Measurements from ENCODE around the gene RABGGTA.

RABGGTA gene, protein sequence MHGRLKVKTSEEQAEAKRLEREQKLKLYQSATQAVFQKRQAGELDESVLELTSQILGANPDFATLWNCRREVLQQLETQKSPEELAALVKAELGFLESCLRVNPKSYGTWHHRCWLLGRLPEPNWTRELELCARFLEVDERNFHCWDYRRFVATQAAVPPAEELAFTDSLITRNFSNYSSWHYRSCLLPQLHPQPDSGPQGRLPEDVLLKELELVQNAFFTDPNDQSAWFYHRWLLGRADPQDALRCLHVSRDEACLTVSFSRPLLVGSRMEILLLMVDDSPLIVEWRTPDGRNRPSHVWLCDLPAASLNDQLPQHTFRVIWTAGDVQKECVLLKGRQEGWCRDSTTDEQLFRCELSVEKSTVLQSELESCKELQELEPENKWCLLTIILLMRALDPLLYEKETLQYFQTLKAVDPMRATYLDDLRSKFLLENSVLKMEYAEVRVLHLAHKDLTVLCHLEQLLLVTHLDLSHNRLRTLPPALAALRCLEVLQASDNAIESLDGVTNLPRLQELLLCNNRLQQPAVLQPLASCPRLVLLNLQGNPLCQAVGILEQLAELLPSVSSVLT

DNA sequence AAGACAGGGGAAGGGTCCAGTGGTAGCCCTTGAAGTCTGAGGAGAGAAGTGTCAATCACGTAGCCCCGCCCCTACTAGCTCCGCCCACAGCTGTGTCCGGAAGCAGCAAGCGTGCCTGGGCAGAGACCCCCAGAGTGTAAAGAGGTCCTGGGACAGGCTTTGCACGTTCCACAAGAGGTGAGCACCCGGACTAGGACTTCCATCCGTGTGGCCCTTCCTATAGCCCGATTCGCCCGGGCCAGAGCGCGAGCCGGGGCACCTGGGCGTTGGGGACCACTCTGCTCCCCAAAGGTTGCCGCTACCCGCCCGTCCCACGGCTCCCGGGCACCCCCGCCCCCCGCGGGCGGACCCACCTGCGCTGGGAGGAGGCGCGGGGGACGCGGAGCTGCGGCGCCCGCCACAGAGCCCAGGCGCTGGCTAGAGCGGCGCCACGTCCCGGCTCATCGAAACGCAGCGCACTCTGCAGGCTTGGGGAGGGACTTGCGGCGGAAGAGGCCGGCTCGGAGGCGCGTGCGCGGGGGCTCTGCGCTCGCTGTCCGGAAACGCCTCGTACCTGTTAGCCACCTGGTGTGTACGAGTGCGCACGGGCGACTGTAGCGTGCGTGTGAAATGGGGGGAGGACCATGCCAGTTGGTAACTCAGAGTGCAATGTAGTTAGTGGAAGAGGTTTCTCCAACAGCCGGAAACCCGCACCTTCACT is at the start of gene RABGGTA:
Gene RABGGTA, minus strand, starts transcription at position 464 of the 700 bp plus-strand sequence. CDS start 482 bp downstream, outside the sequence.
- peak; percentile 69 for DNase-seq (ENCODE audit: low read depth)

DNA sequence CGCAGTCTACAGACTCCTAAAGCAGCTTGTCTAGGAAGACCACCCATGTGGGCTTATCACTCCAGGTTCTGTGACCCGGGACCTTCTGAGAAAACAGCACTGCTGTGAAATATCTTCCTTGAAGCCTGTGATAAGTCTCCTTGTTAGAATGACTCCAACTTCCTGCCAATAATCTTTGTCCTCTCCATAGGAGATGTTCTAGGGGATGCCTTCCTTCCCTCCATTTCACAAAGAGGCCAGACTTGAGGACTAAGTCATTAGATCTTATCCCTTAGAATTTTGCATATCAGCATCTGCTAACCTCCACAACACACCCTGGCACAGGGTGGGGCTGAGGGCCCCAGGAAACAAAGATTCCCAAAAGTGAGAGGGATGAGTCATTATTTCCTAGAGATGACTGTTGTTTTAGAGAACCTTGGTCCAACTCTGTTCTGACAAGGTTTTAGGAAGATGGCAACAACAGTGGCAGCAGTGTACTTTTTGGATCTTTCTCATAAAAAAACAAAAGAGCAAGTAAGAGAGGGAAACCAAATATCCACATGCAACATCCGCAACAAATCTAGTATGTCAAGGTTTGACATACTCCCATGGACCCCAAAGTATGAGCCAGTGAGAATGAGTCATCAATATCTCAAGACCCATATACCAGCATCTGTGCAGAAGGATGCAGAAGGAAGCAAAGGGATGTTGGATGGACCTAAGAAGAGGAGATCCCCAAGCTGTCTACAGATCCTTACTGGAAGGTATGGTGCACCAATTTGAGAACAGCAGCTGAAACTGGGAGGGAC is 45.9 kb upstream of the RABGGTA start:
- DNase-seq (ENCODE audit: low read depth): no peak

DNA sequence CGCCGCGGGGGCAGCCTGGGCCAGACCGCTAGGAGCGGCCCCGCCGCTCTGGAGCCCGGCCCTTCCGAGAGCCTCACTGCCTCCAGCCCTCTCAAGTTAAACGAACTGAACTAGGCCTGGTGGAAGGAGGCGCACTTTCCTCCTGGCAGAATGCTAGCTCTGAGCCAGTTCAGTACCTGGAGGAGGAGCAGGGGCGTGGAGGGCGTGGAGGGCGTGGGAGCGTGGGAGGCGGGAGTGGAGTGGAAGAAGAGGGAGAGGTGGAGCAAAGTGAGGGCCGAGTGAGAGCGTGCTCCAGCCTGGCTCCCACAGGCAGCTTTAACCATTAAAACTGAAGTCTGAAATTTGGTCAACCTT is 45.2 kb upstream of the RABGGTA start:
- no peak for DNase-seq (ENCODE audit: low read depth)

DNA sequence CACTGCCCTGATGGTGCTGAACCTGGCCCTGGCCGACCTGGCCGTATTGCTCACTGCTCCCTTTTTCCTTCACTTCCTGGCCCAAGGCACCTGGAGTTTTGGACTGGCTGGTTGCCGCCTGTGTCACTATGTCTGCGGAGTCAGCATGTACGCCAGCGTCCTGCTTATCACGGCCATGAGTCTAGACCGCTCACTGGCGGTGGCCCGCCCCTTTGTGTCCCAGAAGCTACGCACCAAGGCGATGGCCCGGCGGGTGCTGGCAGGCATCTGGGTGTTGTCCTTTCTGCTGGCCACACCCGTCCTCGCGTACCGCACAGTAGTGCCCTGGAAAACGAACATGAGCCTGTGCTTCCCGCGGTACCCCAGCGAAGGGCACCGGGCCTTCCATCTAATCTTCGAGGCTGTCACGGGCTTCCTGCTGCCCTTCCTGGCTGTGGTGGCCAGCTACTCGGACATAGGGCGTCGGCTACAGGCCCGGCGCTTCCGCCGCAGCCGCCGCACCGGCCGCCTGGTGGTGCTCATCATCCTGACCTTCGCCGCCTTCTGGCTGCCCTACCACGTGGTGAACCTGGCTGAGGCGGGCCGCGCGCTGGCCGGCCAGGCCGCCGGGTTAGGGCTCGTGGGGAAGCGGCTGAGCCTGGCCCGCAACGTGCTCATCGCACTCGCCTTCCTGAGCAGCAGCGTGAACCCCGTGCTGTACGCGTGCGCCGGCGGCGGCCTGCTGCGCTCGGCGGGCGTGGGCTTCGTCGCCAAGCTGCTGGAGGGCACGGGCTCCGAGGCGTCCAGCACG is 44.6 kb upstream of the RABGGTA start:
- no peak for DNase-seq (ENCODE audit: low read depth)

DNA sequence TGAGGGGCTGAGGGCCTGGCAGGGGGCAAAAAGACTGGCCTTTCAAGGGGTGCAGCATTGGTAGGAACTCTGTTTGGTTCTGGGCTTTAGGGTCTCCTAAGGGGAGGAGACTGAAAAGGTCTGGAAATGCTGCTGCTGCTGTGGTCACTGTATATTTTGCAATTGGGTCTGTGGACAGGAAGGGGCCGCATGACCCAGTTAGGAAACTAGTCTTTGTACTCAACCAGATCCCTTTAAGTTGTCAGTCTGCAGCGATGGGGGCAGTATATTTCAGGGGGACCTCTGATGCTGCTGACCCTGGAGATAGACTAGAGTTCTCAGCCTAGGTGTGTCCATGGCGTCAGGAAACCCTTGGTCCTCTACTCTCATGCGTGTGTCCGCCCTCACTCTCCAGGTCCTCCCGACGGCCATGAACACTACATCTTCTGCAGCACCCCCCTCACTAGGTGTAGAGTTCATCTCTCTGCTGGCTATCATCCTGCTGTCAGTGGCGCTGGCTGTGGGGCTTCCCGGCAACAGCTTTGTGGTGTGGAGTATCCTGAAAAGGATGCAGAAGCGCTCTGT is 43.9 kb upstream of the RABGGTA start:
- DNase-seq (ENCODE audit: low read depth): no peak

DNA sequence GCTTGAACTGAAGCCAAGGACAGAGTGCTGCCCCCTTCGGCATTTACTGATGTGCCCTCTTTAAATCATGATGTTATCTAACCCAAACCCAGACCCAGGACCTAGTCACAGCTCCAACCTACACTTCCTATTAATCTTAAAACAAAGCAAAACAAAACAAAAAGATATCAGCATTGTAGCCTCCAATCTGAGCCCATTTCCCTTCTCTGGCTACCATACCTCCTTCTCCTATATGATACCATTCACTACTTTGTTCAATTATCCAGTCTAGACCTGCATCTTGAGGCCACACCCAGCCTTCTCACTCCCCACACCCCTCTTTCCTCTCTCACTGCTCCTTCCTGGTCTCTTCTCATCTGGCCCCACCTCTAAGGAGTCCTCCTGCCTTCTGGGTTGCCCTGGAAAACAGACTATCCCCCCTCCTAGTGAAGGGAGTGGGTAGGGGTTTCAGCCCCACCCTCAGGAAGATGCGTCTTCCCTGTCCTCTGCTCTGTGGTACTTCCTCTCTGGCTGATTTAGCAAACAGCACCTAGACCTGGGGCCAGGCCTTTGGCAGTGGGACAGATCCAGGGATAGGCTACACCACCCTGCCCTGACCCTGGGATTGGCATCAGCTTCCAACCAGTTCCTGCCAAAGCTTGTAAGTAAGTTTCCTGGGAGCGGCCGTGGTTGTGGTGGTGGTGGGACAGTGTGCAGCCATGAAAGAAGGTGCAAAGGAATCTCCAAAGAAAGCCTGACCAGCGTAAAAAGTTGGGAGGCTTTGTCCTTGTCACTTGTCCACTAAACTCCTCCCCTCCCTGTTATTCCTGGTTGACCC is 43.2 kb upstream of the RABGGTA start:
- DNase-seq (ENCODE audit: low read depth): no peak

DNA sequence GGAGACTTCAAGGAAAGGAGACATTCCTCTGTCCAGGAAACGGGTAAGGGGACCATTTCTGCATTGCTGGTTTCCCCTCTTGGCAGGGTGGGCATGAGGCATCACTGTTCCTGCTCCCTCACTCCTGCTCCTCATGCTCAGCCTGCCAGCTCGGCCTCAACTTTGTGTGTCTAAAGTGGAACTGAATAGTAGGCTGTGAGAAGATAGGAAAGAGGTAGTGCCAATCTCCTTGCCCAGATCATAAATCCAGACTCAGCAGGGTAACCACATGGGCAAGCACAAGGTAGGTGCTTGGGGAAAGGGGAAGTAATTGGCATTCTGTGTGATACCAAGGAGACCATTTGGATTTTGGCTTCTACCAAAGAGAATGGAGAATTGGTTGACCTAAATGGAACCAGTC is 42.5 kb upstream of the RABGGTA start:
- DNase-seq (ENCODE audit: low read depth): no peak

DNA sequence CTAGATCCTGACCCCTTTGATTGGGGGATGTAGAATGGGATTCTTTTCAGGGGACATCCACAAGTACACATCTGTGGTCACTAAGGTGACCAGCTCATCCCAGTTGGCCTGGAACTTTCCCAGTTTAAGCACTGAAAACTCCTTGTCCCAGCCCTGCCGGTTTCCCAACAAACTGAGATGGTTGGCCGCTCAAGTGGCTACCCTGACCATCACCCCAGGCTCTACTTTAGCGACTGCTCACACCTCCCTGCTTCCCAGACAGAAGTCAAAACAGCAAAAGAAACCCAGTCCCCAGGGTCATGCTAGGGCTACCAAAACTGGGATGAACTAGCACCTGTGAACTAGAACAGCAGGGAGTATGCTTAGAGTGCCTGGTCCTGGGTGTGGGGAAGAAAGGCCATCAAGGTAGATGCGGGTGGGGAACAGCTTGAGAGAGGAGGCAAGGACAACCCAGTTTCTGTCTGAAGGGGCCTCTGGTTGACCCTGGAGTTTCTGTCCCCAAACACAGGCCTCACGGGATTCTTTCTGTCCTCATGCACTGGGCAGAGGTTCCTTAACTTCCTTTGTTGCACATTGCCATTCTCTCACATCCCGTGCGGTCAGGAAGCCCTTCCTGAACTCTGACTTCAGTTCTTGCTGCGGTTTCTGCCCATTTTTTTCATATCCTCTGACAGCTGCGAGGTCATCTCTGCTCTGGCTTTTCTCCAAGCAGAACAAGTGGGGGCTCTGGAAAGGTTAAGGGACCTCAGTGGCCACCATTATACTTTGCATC is 41.5 kb upstream of the RABGGTA start:
- DNase-seq (ENCODE audit: low read depth): no peak

DNA sequence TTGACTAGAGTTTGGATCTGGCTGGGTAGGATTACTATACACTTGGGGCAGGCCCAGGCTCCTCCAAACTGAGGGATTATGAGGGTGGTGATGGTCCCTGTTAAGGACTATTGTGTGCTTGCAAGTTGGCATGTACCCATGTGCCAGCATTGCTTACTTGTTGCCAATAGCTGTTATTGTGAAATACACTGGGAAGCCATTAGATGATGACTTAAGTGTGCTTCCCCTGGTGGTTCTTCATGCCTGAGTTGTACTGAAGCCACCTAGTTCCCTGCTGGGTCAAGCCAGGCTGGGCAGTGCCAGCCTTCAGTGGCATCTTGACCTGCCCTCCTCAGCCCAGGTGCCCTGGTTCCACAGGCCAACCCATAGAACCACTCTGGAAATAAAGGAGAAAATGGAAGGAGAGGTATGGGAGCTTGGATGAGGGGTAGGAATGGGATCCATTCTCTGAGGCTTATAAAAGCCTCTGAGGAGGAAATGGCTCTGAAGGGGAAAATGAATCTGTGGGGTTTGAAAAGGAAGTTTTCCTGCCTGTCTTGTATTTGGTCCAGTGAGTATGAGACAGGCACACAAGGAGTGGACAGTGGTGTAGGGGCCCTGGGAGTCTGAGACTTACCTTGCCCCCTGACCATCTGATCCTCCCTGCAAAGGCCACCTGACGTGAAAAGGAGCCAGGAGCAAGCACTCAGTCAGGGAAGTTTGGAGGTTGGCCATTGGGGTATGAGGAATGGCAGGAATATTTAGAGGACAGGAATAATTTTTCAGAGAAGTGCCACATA is 40.6 kb upstream of the RABGGTA start:
- no peak for DNase-seq (ENCODE audit: low read depth)

DNA sequence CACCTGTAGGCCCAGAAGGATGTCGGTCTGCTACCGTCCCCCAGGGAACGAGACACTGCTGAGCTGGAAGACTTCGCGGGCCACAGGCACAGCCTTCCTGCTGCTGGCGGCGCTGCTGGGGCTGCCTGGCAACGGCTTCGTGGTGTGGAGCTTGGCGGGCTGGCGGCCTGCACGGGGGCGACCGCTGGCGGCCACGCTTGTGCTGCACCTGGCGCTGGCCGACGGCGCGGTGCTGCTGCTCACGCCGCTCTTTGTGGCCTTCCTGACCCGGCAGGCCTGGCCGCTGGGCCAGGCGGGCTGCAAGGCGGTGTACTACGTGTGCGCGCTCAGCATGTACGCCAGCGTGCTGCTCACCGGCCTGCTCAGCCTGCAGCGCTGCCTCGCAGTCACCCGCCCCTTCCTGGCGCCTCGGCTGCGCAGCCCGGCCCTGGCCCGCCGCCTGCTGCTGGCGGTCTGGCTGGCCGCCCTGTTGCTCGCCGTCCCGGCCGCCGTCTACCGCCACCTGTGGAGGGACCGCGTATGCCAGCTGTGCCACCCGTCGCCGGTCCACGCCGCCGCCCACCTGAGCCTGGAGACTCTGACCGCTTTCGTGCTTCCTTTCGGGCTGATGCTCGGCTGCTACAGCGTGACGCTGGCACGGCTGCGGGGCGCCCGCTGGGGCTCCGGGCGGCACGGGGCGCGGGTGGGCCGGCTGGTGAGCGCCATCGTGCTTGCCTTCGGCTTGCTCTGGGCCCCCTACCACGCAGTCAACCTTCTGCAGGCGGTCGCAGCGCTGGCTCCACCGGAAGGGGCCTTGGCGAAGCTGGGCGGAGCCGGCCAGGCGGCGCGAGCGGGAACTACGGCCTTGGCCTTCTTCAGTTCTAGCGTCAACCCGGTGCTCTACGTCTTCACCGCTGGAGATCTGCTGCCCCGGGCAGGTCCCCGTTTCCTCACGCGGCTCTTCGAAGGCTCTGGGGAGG is 39.5 kb upstream of the RABGGTA start, which contains the start of gene LTB4R:
Gene LTB4R, plus strand, starts transcription at position 857 of the 959 bp plus-strand sequence. CDS start 4,150 bp downstream, outside the sequence.
- DNase-seq (ENCODE audit: low read depth): no peak

DNA sequence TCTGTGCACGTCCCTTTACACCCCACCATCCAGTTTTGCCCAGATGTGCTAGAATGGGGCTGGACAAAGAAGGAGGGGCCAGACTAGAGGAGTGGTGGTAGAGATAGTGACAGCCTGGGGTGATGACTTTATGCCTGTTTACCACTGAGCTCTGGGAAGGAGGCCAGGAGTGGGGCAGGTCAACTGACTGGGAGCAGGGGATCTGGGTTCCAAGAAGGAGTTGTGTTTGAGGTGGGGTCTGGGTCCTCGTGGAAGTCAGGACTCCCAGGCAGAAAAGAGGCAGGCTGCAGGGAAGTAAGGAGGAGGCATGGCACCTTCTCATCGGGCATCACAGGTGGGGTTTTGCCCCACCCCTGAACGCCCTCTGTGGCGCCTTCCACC is 38.9 kb upstream of the RABGGTA start:
- no peak for DNase-seq (ENCODE audit: low read depth)

DNA sequence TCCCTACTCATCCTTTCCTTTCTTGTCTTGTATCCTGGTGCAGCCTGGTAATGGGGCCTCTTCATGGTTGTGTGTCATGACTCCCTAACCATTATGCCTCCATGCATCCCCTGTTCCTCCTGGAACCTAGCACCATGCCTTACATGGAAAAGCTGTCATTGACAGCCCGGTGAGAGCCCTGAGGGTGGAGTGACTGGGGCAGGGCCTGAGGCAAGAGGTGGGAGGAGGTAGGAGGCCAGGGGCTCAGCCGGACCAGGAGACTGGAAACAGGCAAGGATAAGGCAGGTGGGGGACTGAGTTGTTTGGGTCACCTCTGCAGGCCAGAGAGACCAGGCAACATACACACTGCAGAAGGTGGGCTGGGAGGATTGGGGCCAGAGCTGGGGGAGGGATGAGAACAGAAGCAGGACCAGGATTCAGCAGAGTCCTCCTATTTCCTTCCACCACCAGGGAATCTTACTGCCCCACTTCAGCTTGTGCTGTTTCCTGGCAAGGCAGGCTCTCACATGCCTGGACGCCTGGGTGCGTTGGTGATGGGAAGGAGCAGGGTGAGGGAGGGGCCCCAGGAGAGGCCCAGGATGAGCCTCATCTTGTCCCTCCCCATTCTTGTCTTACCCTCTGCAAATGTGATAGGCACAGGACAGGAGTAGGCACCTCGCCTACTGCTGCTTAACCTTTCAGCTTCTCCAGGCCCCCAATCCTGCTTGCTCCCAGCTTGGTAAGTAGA is 38.3 kb upstream of the RABGGTA start, which contains the start of gene LTB4R2:
Gene LTB4R2, plus strand, starts transcription at position 603 of the 727 bp plus-strand sequence. CDS start 525 bp downstream, outside the sequence.
- DNase-seq (ENCODE audit: low read depth): no peak

DNA sequence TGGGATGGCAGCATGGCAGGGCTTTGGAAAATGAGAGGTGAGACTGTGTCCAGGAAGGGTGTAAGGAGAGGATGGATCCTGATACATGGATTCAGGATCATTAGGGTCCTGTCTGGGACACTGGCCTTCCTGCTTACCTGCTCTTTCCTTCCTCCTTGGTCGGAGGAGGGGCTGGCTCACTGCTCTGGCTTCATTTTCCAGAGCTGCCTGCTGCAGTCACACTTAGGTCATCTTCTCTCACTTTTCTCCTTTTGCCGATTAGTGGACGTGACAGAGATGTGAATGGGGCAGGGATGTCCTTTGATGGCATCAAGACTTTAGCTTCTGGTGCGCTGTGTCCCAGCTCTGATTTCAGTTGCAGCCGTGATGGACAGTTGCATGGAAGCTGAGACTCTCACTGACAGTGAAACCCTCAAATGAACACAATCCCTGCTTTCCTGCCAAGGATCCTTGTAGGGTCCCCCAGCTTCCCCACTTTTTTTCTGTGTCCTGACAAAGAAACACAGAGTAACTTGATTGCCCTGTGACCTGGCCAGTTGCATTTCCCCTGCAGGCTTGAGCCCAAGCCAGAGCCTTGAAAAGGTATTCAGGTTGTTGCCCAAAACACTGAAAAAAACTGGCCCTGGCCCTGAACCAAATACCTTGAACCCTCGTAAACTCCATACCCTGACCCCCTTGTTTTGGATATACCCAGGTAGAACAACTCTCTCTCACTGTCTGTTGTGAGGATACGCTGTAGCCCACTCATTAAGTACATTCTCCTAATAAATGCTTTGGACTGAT is 37.1 kb upstream of the RABGGTA start:
- no peak for DNase-seq (ENCODE audit: low read depth)

DNA sequence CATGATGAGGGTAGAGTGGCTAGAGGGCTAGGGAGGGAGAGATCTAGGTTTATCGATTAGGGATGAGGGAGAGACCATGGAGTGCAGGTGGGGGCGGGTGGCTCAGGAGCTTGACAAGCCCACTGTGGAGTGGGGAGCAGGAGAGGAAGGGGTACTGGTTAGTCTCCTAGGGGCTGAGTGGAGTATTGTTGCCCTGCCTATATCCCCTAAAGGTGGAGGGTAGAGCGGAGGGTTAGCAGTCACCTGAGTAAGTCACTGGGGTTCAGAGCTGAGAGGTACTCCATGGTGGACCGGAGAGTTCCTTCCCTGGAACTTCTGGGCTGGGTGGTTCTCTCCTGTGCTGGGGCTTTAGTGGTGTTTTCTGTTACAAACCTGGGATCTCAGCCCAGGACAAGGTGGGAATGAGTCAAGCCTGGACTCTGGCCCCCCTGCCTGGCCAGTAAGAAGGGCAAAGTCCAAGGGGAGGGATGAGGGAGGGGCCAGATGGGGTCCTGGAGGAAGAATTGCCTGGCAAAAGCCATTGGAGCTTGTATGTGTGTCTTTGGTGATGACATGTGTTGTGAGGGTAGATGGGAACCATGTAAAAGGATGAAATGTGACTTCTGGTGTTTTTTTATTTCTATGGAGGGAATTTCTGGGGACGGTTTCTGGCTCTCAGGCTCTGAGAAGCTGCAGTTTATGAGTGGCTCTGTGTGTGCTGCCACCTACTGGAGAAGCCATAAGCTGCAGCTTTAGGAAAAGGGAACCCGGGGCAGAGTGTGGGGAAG is 36.4 kb upstream of the RABGGTA start, which contains the start of gene CIDEB:
Gene CIDEB, minus strand, starts transcription at position 403 of the 767 bp plus-strand sequence. Its CDS starts 119 bp downstream, at position 284.
- no peak for DNase-seq (ENCODE audit: low read depth)

DNA sequence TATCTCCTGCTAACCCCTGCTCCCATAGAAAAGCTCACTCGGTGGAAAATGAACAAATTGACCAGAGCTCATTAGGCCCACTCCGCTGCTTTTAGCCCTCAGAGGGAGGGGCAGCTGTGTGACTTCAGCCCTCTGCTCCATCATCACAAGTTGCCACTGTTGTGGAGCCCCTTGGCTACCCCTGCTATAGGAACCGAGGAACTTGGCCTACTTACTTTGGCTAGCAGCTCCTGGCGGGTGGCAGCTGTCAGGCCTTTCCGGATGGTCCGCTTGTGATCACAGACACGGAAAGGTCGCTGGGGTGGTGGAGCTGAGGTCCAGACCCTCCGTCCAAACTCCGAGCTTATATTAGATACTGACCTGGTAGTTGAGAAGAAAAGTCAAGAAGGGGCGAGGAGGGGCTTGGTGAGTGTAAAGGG is 35.8 kb upstream of the RABGGTA start:
- DNase-seq (ENCODE audit: low read depth): no peak

All from stimulated activated CD8-positive, alpha-beta memory T cell treated with anti-CD3 and anti-CD28 coated beads, Interleukin-15, amount 100 ng/mL, for 24 hours (primary cell).